ENCODE results near the gene TP63. TPM values are rescaled to one million over a fixed set of nuclear protein-coding genes. Genes with fewer than 3 reads are reported as not detected.

Gene TP63
- polyA plus RNA-seq, 2 of the 4 experiments (the other 2 are of a cell fraction) = 1.5 to 5.4 TPM

GRCh38 chr3:189740156-189740555 lies 109.0 kb downstream of the TP63 start:
- CTCF ChIA-PET = no interaction called here

GRCh38 chr3:189744235-189744634 lies 113.0 kb downstream of the TP63 start:
- 96% methylated on average over 4 of the region's 5 CpGs for WGBS (ENCODE audit: missing lambda C conversion rate)
- H3K4me2 ChIP-seq = no peak overlapping the region
- ChIA-PET POLR2A (no interaction called here), CTCF (no interaction called here)
- FAIRE-seq (no peak), DNase-seq (ENCODE audit: low read depth in 1 of 2, low spot score in 1 of 2) (no peak), ATAC-seq (no peak)
- TF ChIP-seq ELK1 (IDR thresholded peaks at IDR 0.05; ENCODE audit: low read depth, low read length) (no peak), PBX3 (IDR thresholded peaks at IDR 0.05) (no peak), NPAS2 (CRISPR knock-in tag; IDR thresholded peaks at IDR 0.05; ENCODE audit: borderline replicate concordance) (no peak), HOXB5 (CRISPR knock-in tag; IDR thresholded peaks at IDR 0.05) (no peak), RAD21 (conservative IDR thresholded peaks at IDR 0.05 in 1 of 2, IDR thresholded peaks at IDR 0.05 in 1 of 2) (no peak)
- no peaks in the 10 kb centered on the region for H3K4me1 ChIP-seq
- peaks cover 24% of the 10 kb centered on the region; the same call in 2 of the 3 replicates for H3K9me3 ChIP-seq
- H3K4me3 ChIP-seq = no peak overlapping the region
- no peak overlapping the region for H3K27ac ChIP-seq

More at GRCh38 chr3:189740156-189740555, 109.0 kb downstream of the TP63 start:
- WGBS (ENCODE audit: missing lambda C conversion rate) = 91% methylated on average over 2 of the region's 2 CpGs
- H3K4me3 ChIP-seq = no peak overlapping the region
- DNase-seq (ENCODE audit: low read depth in 1 of 2, low spot score in 1 of 2) (no peak), ATAC-seq (no peak), FAIRE-seq (no peak)
- H3K27ac ChIP-seq = no peak overlapping the region
- H3K4me1 ChIP-seq = no peaks in the 10 kb centered on the region
- TF ChIP-seq POLR2A (IDR thresholded peaks at IDR 0.05; ENCODE audit: low read length) (no peak), HOXB13 (CRISPR knock-in tag; IDR thresholded peaks at IDR 0.05; ENCODE audit: low read depth) (no peak), ZFP36 (IDR thresholded peaks at IDR 0.05; ENCODE audit: borderline replicate concordance, partially characterized antibody) (no peak), MYC (IDR thresholded peaks at IDR 0.05; ENCODE audit: borderline replicate concordance, low read length) (no peak), RCOR1 (IDR thresholded peaks at IDR 0.05; ENCODE audit: low read depth, low read length) (no peak), ELK1 (IDR thresholded peaks at IDR 0.05; ENCODE audit: low read depth, low read length) (no peak), TFCP2L1 (CRISPR knock-in tag; IDR thresholded peaks at IDR 0.05) (no peak), SMC3 (IDR thresholded peaks at IDR 0.05) (no peak), HMGXB4 (CRISPR knock-in tag; IDR thresholded peaks at IDR 0.05; ENCODE audit: borderline replicate concordance) (no peak), EHMT2 (IDR thresholded peaks at IDR 0.05; ENCODE audit: low read depth) (no peak), FOXS1 (CRISPR knock-in tag; IDR thresholded peaks at IDR 0.05) (no peak), ZNF302 (CRISPR knock-in tag; IDR thresholded peaks at IDR 0.05) (no peak), NFE2L2 (conservative IDR thresholded peaks at IDR 0.05; ENCODE audit: low read length) (no peak)
- H3K9me3 ChIP-seq = peaks cover 16% of the 10 kb centered on the region; the same call in 1 of the 3 replicates
- H3K4me2 ChIP-seq = no peak overlapping the region
- POLR2A ChIA-PET = no interaction called here

GRCh38 chr3:189745622-189746021 lies 114.4 kb downstream of the TP63 start:
- Histone ChIP-seq H3K4me3 (no peak overlapping the region), H3K4me1 (no peaks in the 10 kb centered on the region), H3K9me3 (peaks cover 24% of the 10 kb centered on the region; the same call in 2 of the 3 replicates), H3K27ac (no peak overlapping the region), H3K4me2 (no peak overlapping the region)
- ATAC-seq (no peak), FAIRE-seq (no peak), DNase-seq (ENCODE audit: low read depth in 1 of 2, low spot score in 1 of 2) (no peak)
- WGBS (ENCODE audit: missing lambda C conversion rate) = no CpG with 5 or more reads among the region's 1 CpG
- ChIA-PET POLR2A (no interaction called here), CTCF (no interaction called here)
- TF ChIP-seq HDAC2 (IDR thresholded peaks at IDR 0.05) = no peak
- TF ChIP-seq SMC3 (IDR thresholded peaks at IDR 0.05) = no peak
- no peak for TF ChIP-seq ZNF302 (CRISPR knock-in tag; IDR thresholded peaks at IDR 0.05)
- no peak for TF ChIP-seq KDM1A (IDR thresholded peaks at IDR 0.05; ENCODE audit: low read depth)
- no peak for TF ChIP-seq FOSL2 (IDR thresholded peaks at IDR 0.05)
- no peak for TF ChIP-seq FOSL2 (CRISPR knock-in tag; IDR thresholded peaks at IDR 0.05)
- TF ChIP-seq NR3C1 (IDR thresholded peaks at IDR 0.05) = no peak
- no peak for TF ChIP-seq MAZ (IDR thresholded peaks at IDR 0.05; ENCODE audit: borderline replicate concordance, low read depth, low read length)
- TF ChIP-seq FOSB (CRISPR knock-in tag; IDR thresholded peaks at IDR 0.05) = no peak
- TF ChIP-seq REST (IDR thresholded peaks at IDR 0.05) = no peak
- no peak for TF ChIP-seq ZFP36 (IDR thresholded peaks at IDR 0.05; ENCODE audit: borderline replicate concordance, partially characterized antibody)
- no peak for TF ChIP-seq RARB (CRISPR knock-in tag; IDR thresholded peaks at IDR 0.05)

All from A549 (cell line).